ENCODE data around the gene HUS1.
"Not testable (repeated sequence)": the region's sequence is repeated elsewhere in the genome, so short reads cannot be mapped to it uniquely, and the experiment has no call there.

The HUS1 gene

GRCh38 chr7:47943676-47944474, 35.5 kb downstream of the HUS1 start:
- DNase-seq: no peak

GRCh38 chr7:47942651-47943050, 36.8 kb downstream of the HUS1 start:
- not testable (repeated sequence) for DNase-seq

GRCh38 chr7:47942132-47942531, 37.3 kb downstream of the HUS1 start:
- no peak for DNase-seq

- DNase-seq: peak; percentile 82
Measured at GRCh38 chr7:47941136-47941844, 38.1 kb downstream of the HUS1 start.

- peak; percentile 76 for DNase-seq
Measured at GRCh38 chr7:47940088-47941013, 39.1 kb downstream of the HUS1 start.

- DNase-seq: no peak
Measured at GRCh38 chr7:47939425-47940036, 39.9 kb downstream of the HUS1 start.

- no peak for DNase-seq
Measured at GRCh38 chr7:47938574-47939165, 40.7 kb downstream of the HUS1 start.

GRCh38 chr7:47937711-47938573, 41.5 kb downstream of the HUS1 start:
- DNase-seq: no peak

- DNase-seq: no peak
Measured at GRCh38 chr7:47937065-47937687, 42.2 kb downstream of the HUS1 start.

- no peak for DNase-seq
Measured at GRCh38 chr7:47936323-47936722, 43.1 kb downstream of the HUS1 start.

- DNase-seq: no peak
Measured at GRCh38 chr7:47935336-47935735, 44.1 kb downstream of the HUS1 start.

- DNase-seq: no peak
Measured at GRCh38 chr7:47934831-47935230, 44.6 kb downstream of the HUS1 start.

GRCh38 chr7:47933215-47933614, 46.2 kb downstream of the HUS1 start:
- DNase-seq: no peak

- no peak for DNase-seq
Measured at GRCh38 chr7:47932466-47933037, 46.9 kb downstream of the HUS1 start.

- DNase-seq: peak; percentile 78
Measured at GRCh38 chr7:47932016-47932415, 47.4 kb downstream of the HUS1 start.

- DNase-seq: peak; percentile 39
Measured at GRCh38 chr7:47931005-47932004, 48.1 kb downstream of the HUS1 start.

- DNase-seq: no peak
Measured at GRCh38 chr7:47924266-47924665, 55.1 kb downstream of the HUS1 start.

- not testable (repeated sequence) for DNase-seq
Measured at GRCh38 chr7:47923081-47923875, 56.1 kb downstream of the HUS1 start.
